Measurements from ENCODE around the gene PROZ.
"Not testable (repeated sequence)": the region's sequence is repeated elsewhere in the genome, so short reads cannot be mapped to it uniquely, and the experiment has no call there.

The PROZ gene

GRCh38 chr13:113157929-113158747 is at the start of gene PROZ:
Gene PROZ (plus strand): TSS chr13:113158648. CDS start chr13:113158661, 13 bp downstream.
- no peak for DNase-seq (ENCODE audit: low read depth)

GRCh38 chr13:113109151-113110047 is 49.0 kb upstream of the PROZ start:
- DNase-seq (ENCODE audit: low read depth) = no peak

GRCh38 chr13:113110048-113110851 is 48.2 kb upstream of the PROZ start:
- DNase-seq (ENCODE audit: low read depth) = no peak

GRCh38 chr13:113110852-113111315 is 47.6 kb upstream of the PROZ start:
- DNase-seq (ENCODE audit: low read depth) = no peak

- not testable (repeated sequence) for DNase-seq (ENCODE audit: low read depth)
Observed at GRCh38 chr13:113111821-113112220, 46.6 kb upstream of the PROZ start.

- DNase-seq (ENCODE audit: low read depth) = not testable (repeated sequence)
Observed at GRCh38 chr13:113112475-113112874, 46.0 kb upstream of the PROZ start.

GRCh38 chr13:113112893-113113845 is 45.3 kb upstream of the PROZ start:
- no peak for DNase-seq (ENCODE audit: low read depth)

GRCh38 chr13:113113846-113114271 is 44.6 kb upstream of the PROZ start:
- no peak for DNase-seq (ENCODE audit: low read depth)

GRCh38 chr13:113114511-113115362 is 43.7 kb upstream of the PROZ start:
- DNase-seq (ENCODE audit: low read depth) = no peak

GRCh38 chr13:113115363-113116205 is 42.9 kb upstream of the PROZ start:
- DNase-seq (ENCODE audit: low read depth) = no peak

GRCh38 chr13:113116206-113116800 is 42.1 kb upstream of the PROZ start:
- no peak for DNase-seq (ENCODE audit: low read depth)

GRCh38 chr13:113116871-113117271 is 41.6 kb upstream of the PROZ start:
- no peak for DNase-seq (ENCODE audit: low read depth)

- DNase-seq (ENCODE audit: low read depth) = no peak
Observed at GRCh38 chr13:113117335-113117872, 41.0 kb upstream of the PROZ start.

GRCh38 chr13:113117911-113118260 is 40.6 kb upstream of the PROZ start:
- DNase-seq (ENCODE audit: low read depth) = no peak

GRCh38 chr13:113118261-113119021 is 40.0 kb upstream of the PROZ start:
- DNase-seq (ENCODE audit: low read depth) = no peak

- no peak for DNase-seq (ENCODE audit: low read depth)
Observed at GRCh38 chr13:113119166-113119821, 39.2 kb upstream of the PROZ start.

- DNase-seq (ENCODE audit: low read depth) = no peak
Observed at GRCh38 chr13:113119822-113120189, 38.6 kb upstream of the PROZ start.
